Inferior parietal cortex (tissue), 1 donor: ENCODE data around the gene ASB18.
A peak's percentile ranks its signal among the peaks of the same experiment; 100 is the strongest.
"Not testable (repeated sequence)": the region's sequence is repeated elsewhere in the genome, so short reads cannot be mapped to it uniquely, and the experiment has no call there.

Experiments
- DNase-seq: peaks from one replicate; pipeline ENCODE4 v3.0.0-alpha.2; 2016; ENCODE audit errors: extremely low spot score

ASB18 gene

DNA sequence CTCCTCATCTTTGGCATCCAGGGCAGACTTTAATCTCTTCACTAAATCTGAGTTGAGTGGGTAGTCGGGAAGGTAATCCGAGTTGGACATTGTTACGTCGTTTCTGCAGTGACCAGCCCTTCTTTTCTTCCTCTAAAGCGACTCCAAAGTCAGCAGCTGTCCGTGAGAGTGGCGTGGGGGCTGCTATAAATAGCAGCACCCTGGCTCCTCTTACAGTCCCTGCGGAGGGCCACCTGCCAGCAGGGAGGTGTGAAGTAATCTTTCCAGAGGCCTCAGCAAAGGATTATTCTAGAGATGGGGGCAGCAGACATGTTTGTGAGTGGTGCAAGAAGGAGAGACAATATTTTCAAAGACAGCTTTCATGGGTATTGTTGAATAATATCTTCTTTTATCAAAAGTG, at the start of gene ASB18:
TSS of gene ASB18 (minus strand) at position 151 of the 400 bp plus-strand sequence. CDS start at position 90, 61 bp downstream.
- no peak for DNase-seq

GRCh38 chr2:236311286-236311685, 47.1 kb upstream of the ASB18 start:
- DNase-seq = no peak

GRCh38 chr2:236309669-236310029, 45.4 kb upstream of the ASB18 start:
- DNase-seq = peak; percentile 15

DNA sequence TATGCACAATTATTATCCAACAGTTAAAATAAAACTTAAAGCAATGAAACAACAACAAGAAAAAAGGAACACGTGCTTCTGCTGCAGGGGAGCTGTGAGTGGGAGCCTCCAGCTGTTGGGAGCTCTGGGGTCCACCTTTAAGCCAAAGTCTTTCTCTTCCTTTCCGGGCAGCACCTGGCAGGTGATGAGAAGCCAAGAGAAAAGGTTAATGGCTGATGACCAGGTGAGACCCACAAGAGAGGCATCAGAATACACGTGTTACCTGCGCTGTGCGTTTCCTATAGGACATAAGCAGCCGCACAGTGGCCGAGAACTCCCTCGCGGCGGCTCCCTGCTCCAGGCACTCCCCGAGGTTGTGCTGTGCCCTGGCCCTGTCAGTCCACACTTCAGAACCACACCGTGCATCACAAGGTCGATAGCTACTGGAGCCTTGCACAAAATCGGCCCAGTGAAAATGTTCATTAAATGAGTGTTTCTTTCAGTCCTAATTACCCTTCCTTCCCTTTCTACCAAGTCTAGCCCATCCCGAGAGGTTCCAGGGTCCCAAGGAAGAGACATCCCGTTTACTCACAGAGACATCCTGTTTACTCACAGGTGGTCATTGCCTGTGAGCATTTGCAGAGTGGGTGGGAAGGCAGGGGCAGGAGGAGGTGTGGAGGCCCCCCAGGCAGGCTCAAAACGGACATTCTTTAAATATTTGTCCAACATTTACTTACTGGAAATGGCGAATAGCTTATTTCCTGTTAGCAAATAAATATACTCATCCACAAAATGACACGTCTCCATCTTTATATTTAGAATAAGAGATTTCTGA, 44.9 kb upstream of the ASB18 start:
- DNase-seq = no peak

GRCh38 chr2:236307641-236308040, 43.4 kb upstream of the ASB18 start:
- no peak for DNase-seq

- no peak for DNase-seq
These were observed 42.8 kb upstream of the ASB18 start for GRCh38 chr2:236306825-236307540.

DNA sequence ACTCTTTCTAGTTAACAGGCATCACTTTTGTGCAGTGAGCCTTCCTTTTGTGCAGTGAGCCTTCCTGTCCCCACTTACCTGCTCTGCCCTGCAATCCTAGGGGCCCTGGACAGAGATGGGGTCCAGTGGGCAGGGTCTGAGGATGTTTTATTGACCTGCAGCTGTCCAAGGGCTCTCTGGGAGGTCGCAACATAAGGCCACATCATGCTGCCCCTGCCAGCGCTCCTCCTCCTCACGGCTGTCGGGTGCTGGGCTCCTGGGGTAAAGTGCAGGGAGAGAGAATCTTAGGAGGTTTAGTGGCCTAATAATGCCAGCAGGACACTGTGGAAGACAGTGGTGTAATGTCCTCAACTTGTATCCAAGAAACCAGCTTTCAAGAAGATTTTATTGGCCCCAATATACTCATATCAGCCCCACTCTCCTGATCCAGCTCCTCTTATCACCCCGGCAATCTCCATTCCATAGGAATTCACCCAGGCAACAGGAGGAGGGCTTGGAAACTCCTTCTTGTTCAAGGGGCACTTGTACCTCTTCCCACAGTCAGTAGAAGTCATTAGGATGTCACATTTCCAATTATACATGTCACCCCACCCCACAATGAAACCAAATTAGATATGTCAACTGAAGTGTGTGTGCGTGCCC, 41.9 kb upstream of the ASB18 start:
- no peak for DNase-seq

GRCh38 chr2:236305531-236305930, 41.3 kb upstream of the ASB18 start:
- DNase-seq = no peak

DNA sequence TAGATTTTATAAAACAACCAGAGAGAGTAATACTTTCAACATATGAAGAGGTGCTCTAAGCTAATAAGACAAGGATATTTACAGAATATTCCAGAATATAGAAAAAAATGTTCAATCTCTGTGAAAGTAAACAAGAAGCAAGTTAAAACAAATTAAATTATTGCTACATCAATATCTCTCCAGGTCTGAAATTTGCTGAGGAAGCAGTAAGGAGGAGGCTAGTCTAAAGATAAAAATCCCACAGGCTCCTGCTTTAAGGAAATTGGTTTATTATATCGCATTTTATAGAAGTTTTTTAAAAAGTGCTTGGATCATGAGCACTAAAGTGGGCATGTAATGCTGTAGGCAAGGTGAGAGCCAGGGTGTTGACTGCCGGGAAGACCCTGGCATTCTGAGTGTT, 39.7 kb upstream of the ASB18 start:
- DNase-seq = no peak

GRCh38 chr2:236302555-236302954, 38.3 kb upstream of the ASB18 start:
- no peak for DNase-seq

GRCh38 chr2:236298924-236299475, 34.8 kb upstream of the ASB18 start:
- DNase-seq = no peak

- no peak for DNase-seq
These were observed 31.3 kb upstream of the ASB18 start for GRCh38 chr2:236295481-236295880.

DNA sequence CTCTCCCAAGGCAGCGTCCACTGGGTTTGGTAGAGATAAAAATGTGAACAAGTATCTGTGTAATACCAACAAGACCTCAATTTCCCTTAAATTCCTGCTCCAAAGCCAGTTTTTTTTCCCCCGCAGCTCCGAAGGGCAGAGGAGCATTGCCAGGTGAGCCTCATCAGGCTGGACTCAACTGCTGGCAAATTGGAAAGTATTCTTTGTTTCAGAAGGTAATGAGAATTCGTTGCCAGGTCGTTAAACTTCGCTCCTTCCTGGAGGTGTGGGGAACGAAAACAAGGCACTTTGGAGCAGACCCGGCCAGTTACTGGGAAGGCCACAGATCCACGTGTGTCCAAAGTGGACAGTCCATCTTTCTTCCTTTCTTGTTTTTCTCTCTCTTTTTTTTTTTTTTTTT, 30.4 kb upstream of the ASB18 start:
- no peak for DNase-seq

GRCh38 chr2:236293241-236293810, 29.1 kb upstream of the ASB18 start:
- no peak for DNase-seq

DNA sequence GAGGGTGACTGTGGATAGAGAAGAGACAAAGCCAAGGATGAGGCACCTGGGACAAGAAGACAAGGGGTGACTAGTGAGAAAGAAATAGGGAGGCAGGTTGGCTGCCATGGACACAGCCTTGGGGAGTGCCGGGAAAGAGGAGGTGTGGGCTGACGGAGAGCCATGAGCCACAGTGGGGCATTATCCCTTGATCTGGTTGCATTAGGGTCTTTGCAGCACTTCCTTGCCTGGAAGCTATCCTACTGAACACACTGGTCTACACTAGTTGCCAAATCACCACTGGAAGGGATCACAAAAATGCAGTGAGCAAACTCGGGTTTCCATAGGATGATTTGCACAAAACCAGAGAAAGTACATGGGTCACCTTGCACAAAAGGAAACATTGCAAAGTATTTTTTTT, 27.7 kb upstream of the ASB18 start:
- no peak for DNase-seq

GRCh38 chr2:236291476-236291875, 27.3 kb upstream of the ASB18 start:
- no peak for DNase-seq

DNA sequence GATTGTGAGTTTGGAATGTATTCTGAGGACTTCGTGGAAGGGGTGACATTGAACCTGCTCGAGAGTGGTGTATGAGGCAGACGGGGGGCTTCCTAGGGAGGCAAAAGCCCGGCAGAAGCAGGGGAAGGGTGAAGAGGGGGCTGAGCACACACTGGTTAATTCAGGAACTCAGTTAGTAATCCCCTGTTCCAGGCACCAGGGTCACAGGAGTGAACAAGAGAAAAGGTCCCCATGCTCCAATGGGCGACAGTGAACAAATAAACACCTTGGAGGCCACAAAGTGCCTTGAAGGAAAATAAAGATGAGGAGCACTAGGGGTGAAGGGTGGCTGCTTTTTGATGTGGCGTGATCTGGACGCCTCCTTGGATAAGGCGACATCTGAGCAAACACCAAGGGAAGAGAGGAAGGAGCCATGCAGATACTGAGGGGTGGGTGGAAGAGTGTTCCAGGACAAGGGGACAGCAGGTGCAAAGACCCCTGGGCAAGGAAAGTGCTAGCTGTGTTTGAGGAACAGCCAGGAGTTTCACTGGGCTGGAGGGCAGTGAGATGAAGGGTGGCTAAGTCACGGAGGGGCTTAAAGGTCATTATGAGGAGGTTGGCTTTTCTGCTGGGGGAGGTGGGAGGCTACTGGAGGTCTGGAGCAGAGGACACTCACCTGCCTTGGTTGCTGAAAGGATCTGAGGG, 26.7 kb upstream of the ASB18 start:
- no peak for DNase-seq

GRCh38 chr2:236289766-236290462, 25.7 kb upstream of the ASB18 start:
- no peak for DNase-seq

DNA sequence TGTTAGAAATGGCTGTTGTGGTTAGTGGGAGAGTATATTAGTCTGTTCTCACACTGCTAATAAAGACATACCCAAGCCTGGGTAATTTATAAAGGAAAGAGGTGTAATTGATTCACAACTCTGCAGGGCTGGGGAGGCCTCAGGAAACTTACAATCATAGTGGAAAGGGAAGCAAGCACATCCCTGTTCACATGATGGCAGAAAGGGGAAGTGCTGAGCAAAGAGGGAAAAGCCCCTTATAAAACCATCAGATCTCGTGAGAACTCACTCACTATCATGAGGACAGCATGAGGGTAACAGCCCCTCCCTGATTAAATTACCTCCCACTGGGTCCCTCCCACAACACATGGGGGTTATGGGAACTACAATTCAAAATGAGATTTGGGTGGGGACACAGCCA, 24.2 kb upstream of the ASB18 start:
- DNase-seq = not testable (repeated sequence)

DNA sequence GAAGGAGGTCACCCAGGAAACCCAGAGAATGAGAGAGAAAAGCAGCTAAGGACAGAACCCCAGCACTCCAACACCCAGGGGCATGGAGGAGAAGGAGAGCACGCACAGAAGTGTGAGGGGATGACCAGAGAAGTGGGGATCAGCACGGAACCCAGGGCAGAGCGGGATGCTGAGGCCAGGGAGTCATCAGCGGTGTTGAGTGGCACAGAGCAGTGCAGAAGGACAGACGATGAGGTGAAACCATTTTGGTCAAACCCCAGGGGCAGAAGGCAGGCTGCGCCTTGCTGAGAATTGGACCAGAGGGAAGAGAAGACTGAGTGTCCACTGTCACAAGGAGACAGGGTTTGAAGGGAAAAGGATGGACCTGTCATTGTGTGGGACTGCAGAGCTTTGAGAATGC, 23.4 kb upstream of the ASB18 start:
- no peak for DNase-seq
